Stimulated activated CD4-positive, alpha-beta T cell treated with anti-CD3 and anti-CD28 coated beads, Interleukin-15, amount 100 ng/mL, for 1 hour (primary cell): Measurements from ENCODE around the gene ADAMTS20.

Experiments
- DNase-seq, 2 donors: peaks; one replicate each; pipeline ENCODE4 v3.0.0-alpha.2; 2020; ENCODE audit warnings: low read depth in 1 of 2, low spot score in 1 of 2

ADAMTS20 gene

DNA sequence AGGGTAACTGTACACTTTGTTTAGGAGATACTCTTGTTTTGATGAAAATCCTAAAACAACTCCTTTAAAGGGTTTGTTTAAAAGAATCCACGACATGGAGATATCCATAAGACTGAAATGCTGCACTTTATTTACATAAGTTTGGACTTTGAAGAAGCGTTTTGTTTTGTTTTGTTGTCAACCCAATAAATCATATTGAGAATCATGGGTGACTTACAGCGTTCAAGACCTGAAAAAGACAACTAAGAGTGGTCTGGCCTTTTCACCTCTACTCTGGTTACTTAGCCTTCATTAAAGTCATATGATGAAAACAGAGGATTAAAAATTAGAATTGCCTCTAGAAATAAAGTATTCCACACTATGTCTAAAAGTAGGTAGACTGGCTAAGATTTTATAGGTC is 234.8 kb downstream of the ADAMTS20 start:
- DNase-seq = no peak

DNA sequence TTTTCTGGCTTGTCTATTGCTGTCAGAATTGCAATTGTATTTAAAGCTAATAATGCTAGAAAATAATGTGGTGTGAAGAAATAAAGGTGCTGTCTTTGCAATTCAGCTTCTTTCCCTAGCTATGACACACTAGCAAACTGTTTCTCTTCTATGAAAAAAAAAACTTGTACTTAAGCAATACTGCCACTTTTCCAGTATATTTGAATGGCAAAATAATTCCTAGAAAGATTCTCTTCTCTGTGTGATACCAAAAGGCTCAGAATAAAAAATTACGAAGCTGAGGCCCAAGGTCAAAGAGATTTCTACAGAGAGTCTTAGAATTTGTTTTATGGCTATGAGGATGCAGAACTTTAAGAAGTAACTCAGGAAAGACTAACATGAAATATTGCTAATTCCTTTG is 235.5 kb downstream of the ADAMTS20 start:
- DNase-seq = no peak

DNA sequence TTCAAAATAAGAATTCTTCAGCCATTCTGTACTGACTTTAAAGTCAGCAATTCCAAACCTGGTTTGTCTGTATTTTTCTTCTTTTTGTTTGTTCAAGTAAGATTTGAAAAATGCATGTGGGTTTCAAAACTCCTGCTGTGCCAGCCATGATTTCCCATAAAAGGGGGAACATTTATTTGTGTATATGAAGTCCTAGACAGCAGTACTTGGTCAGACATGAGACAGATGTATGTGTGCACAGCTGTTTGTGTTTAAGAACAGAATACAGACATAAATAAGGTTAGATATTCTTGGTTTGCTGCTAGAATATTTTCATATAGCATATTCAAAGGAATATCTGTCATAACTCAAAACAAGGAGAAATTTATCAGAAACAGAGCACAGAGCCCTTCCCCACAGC is 236.0 kb downstream of the ADAMTS20 start:
- no peak for DNase-seq

DNA sequence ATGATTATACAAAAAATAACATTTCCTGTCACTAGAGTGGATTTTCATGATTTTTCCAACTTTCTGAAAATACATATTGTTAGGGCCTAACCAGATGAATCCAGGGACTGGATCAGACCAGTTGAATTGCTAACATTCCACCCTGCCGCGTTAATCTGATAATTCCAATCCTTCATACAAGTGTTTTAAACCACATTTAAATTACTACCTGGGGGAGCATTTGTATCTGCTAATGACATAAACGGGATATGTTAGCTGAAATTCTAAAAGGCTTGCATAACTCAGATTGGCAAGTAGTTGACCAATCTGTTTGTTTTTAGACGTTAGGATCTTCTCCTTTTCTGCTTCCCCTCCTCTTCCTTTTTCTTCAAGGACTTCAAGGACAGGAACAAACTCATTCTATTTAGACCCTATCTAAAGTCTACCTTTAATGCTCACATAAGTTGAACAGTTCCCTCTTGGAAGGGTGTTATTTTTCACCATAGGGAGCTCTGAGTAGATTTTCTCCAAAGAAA is 239.0 kb downstream of the ADAMTS20 start:
- no peak for DNase-seq

DNA sequence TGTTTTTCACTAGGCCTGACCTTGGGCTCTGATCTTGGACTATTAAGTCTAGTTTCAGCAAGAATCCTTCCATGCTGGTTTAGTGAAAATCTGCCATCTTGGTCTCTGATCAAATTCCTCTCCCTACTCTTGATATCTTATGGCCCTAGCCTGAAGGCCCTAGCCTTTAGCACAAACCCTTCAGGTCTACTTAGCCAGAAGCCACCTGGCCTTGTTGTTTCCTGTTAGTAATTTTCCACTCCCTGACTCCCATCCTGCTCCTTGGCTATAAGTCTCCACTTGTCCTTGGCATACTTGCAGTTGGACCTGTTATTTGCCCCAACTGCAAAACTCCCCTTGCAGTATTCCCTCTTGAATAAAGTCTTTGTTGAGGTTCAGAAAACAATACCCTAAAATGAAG is 241.4 kb downstream of the ADAMTS20 start:
- no peak for DNase-seq

DNA sequence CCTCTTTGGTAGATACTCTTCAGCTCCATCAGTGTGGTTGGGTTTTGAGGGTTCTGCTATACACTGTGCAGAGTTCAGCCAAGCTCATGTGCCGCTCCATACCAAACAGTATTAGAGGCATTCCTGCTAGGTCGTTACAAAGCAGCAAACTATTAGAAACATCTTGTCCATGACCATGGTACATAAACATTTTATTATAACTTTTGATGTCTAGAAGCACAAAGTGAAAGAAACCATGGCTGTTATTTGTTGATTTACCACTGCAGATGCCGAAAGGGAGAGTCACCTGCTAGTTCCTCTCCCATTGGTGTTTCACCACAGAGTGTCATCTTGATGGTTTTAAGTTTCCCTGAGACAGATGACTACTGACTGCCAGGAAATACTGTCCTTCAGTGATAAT is 242.0 kb downstream of the ADAMTS20 start:
- no peak for DNase-seq

DNA sequence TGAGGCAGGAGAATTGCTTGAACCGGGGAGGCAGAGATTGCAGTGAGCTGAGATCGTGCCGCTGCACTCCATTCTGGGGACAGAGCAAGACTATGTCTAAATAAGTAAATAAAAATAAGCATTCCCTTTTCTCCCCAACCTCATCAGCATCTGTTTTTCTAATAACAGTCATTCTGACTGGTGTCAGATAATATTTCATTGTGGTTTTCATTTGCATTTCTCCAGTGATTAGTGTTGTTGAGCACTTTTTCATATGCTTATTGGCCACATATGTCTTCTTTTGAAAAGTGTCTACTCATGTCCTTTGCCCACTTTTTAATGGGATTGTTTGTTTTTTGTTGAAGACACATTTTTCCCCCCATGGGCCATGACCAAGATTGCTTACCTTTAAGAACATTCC is 243.2 kb downstream of the ADAMTS20 start:
- DNase-seq = no peak

DNA sequence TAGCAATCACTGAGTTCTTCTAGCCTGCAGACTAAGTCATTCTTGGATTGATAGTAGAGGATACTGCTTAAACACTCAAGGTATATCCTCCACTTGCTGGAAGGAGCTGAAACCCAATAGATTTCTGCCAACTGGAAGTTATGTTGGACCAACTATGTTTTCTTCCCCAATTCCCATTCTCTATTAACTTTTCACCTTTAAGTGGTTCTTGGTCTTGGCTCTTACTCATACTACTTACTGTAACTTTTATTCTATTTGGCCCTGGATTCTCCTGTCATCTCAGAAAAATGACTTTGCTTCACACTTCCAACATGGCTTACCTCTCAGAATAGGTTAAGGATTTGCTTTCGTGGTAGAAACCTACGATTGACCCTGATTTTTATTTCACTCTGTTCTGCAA is 244.9 kb downstream of the ADAMTS20 start:
- no peak for DNase-seq

DNA sequence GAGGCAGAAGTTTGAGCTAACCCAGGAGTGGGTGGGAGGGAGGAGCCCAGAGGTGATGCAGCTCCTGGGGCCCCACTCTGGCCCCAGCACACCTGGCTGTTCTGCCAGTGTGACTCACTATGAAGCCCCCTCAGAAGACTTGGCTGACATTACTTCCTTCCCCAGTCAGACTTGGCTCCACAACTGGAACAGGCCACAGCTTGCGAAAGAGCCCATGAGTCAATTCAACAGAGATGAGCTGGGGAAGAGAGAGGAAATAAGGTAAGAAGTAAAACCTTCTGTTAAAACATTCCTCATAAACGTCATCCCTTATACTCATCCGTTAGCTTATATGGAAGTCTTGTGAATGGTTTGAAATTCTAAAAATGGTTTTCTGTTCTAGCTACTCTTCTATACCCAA is 245.9 kb downstream of the ADAMTS20 start:
- no peak for DNase-seq

DNA sequence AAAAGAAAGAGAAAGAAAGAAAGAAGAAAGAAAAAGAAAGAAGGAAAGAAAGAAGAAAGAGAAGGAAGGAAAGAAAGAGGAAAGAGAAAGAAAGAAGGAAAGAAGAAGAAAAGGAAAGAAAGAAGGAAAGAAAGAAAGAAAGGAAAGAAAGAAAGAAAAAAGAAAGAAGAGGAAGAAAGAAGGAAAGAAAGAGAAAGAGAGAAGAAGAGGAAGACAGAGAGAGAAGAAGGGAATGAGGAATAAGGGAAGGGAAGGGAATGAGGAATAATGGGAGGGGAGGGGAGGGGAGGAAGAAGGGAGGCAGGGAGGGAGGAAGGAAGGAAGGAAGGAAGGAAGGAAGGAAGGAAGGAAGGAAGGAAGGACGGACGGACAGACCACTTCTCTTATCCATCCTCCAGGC is 246.9 kb downstream of the ADAMTS20 start:
- no peak for DNase-seq
